Measurements from ENCODE around the gene ARSH. TPM values are rescaled to one million over a fixed set of nuclear protein-coding genes. Genes with fewer than 3 reads are reported as not detected.

The ARSH gene
- total and polyA plus RNA-seq, 4 donors = not detected

- Histone ChIP-seq H3K4me3 (ENCODE audit: low read depth in 1 of 3, low read length in 3 of 3) (no peak overlapping the region), H3K4me1 (ENCODE audit: control insufficient read depth in 4 of 4, insufficient read depth in 4 of 4, low read length in 3 of 4) (no peaks in the 10 kb centered on the region), H3K27ac (ENCODE audit: low read depth in 1 of 2, low read length in 2 of 2) (no peak overlapping the region), H3K9me3 (ENCODE audit: control insufficient read depth in 4 of 4, low read length in 3 of 4) (no peaks in the 10 kb centered on the region), H3K9ac (ENCODE audit: low read depth in 1 of 2, low read length in 2 of 2) (no peak overlapping the region), H3K36me3 (ENCODE audit: control insufficient read depth in 4 of 4, insufficient read depth in 3 of 4, low read depth in 1 of 4, low read length in 3 of 4) (no peaks in the 10 kb centered on the region), H3K27me3 (ENCODE audit: control insufficient read depth in 4 of 4, insufficient read depth in 4 of 4, low read length in 3 of 4) (no peaks in the 10 kb centered on the region)
- no peak for DNase-seq (ENCODE audit: low spot score)
- WGBS = 21% methylated on average over 1 of the region's 1 CpG
- TF ChIP-seq HNF4A (conservative IDR thresholded peaks at IDR 0.05) = no peak
- TF ChIP-seq, protein P1, sequence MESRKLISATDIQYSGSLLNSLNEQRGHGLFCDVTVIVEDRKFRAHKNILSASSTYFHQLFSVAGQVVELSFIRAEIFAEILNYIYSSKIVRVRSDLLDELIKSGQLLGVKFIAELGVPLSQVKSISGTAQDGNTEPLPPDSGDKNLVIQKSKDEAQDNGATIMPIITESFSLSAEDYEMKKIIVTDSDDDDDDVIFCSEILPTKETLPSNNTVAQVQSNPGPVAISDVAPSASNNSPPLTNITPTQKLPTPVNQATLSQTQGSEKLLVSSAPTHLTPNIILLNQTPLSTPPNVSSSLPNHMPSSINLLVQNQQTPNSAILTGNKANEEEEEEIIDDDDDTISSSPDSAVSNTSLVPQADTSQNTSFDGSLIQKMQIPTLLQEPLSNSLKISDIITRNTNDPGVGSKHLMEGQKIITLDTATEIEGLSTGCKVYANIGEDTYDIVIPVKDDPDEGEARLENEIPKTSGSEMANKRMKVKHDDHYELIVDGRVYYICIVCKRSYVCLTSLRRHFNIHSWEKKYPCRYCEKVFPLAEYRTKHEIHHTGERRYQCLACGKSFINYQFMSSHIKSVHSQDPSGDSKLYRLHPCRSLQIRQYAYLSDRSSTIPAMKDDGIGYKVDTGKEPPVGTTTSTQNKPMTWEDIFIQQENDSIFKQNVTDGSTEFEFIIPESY (IDR thresholded peaks at IDR 0.05) = no peak
- TF ChIP-seq RXRA (IDR thresholded peaks at IDR 0.05) = no peak
- TF ChIP-seq HNF4G (IDR thresholded peaks at IDR 0.05) = no peak
- no peak for TF ChIP-seq CTCF (IDR thresholded peaks at IDR 0.05; ENCODE audit: low read depth, low read length, missing input control)
- TF ChIP-seq EGR1 (IDR thresholded peaks at IDR 0.05; ENCODE audit: low read depth in 2 of 2) = no peak
- no peak for TF ChIP-seq TAF1 (conservative IDR thresholded peaks at IDR 0.05)
- no peak for TF ChIP-seq MAX (IDR thresholded peaks at IDR 0.05)
- no peak for TF ChIP-seq REST (IDR thresholded peaks at IDR 0.05)
- no peak for TF ChIP-seq FOXA1 (IDR thresholded peaks at IDR 0.05)
- TF ChIP-seq YY1 (IDR thresholded peaks at IDR 0.05) = no peak
- no peak for TF ChIP-seq GABPA (IDR thresholded peaks at IDR 0.05 in 1 of 2, conservative IDR thresholded peaks at IDR 0.05 in 1 of 2)
- TF ChIP-seq JUND (IDR thresholded peaks at IDR 0.05) = no peak
- no peak for TF ChIP-seq SP1 (IDR thresholded peaks at IDR 0.05)
- TF ChIP-seq FOXA2 (IDR thresholded peaks at IDR 0.05) = no peak
- TF ChIP-seq, protein P2, sequence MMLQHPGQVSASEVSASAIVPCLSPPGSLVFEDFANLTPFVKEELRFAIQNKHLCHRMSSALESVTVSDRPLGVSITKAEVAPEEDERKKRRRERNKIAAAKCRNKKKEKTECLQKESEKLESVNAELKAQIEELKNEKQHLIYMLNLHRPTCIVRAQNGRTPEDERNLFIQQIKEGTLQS (IDR thresholded peaks at IDR 0.05) = no peak
Observed at GRCh38 chrX:3075959-3076358, 69.6 kb downstream of the ARSH start.

All from liver (tissue), 9 donors.